Endothelial cell of umbilical vein (primary cell): Measurements from ENCODE around the gene SORT1. TPM values are rescaled to one million over a fixed set of nuclear protein-coding genes. Genes with fewer than 3 reads are reported as not detected.

Source experiments
- BruUV-seq: library from RNA; stranded (reverse); fragments of 400-500 nt; replicated peaks from 2 replicates; lab custom pipeline; 2021; lab: Mats Ljungman, UMichigan
- CTCF ChIA-PET: fragments of 300-600, 350-600 bp; sonication (Branson Sonifier 250); formaldehyde crosslinking; loops from one replicate; lab custom pipeline; 2021; ENCODE audit warnings: antibody characterized with exemption, inconsistent platforms; lab: Charles Lee
- POLR2A ChIA-PET: fragments of 300-600, 350-600 bp; sonication (Branson Sonifier 250); formaldehyde crosslinking; loops from one replicate; lab custom pipeline; 2021; ENCODE audit warnings: antibody characterized with exemption, inconsistent platforms; lab: Charles Lee
- DNase-seq: peaks from one replicate; pipeline ENCODE4 v3.0.0-alpha.2; 2011; ENCODE audit warnings: low read depth, low spot score
- FAIRE-seq: peaks from 2 replicates; lab custom pipeline; 2011; peaks lifted over from hg19 to GRCh38; lab: Jason Lieb, UNC
- H2AFZ ChIP-seq: 2 replicates; pipeline ENCODE4 v1.6.0; 2012; ENCODE audit warnings: low read depth, low read length, control low read depth, inconsistent platforms
- H3K27ac ChIP-seq: 2 replicates; pipeline ENCODE4 v1.5.1; 2011; ENCODE audit warnings: low read depth, mild to moderate bottlenecking, control low read depth, low read length, moderate library complexity; ENCODE audit not compliant: insufficient read depth
- H3K27me3 ChIP-seq, 2 experiments: 2 replicates each; pipeline versions ENCODE4 v1.6.0 to v1.6.1; 2011; ENCODE audit warnings: low read length in 2 of 2, mixed read lengths in 1 of 2; ENCODE audit not compliant: control insufficient read depth in 2 of 2, insufficient read depth in 2 of 2
- H3K36me3 ChIP-seq, 2 experiments: 2 replicates in 1 of 2; 3 replicates in 1 of 2; pipeline ENCODE4 v1.5.1; 2011; ENCODE audit warnings: low read length in 2 of 2, mild to moderate bottlenecking in 1 of 2, moderate library complexity in 1 of 2; ENCODE audit not compliant: control insufficient read depth in 2 of 2, insufficient read depth in 2 of 2; ENCODE audit errors: extremely low read depth in 1 of 2
- H3K4me1 ChIP-seq: 3 replicates; pipeline ENCODE4 v1.5.1; 2011; ENCODE audit warnings: mild to moderate bottlenecking, low read length; ENCODE audit not compliant: control insufficient read depth, insufficient read depth; ENCODE audit errors: extremely low read depth
- H3K4me2 ChIP-seq: 2 replicates; pipeline ENCODE4 v1.6.1; 2011; ENCODE audit warnings: low read length, control low read depth, mixed read lengths; ENCODE audit not compliant: insufficient read depth
- H3K4me3 ChIP-seq, 3 experiments: fragments of 200-600 bp in 1 of 3; sonication (generic), shearing (Covaris generic) in 1 of 3; replicated peaks in 1 of 3; 2 replicates each; pipeline ENCODE4 v1.5.1; 2011 to 2016; ENCODE audit warnings: control low read depth in 3 of 3, low read length in 3 of 3, mild to moderate bottlenecking in 2 of 3, inconsistent platforms in 1 of 3, low read depth in 1 of 3, moderate library complexity in 1 of 3; ENCODE audit not compliant: insufficient read depth in 1 of 3
- H3K79me2 ChIP-seq: 2 replicates; pipeline ENCODE4 v1.6.0; 2012; ENCODE audit warnings: low read length, inconsistent platforms; ENCODE audit not compliant: control insufficient read depth, insufficient read depth
- H3K9ac ChIP-seq: replicated peaks from 2 replicates; pipeline ENCODE3; 2011; ENCODE audit warnings: low read length, control low read depth; ENCODE audit not compliant: insufficient read depth; ENCODE audit errors: extremely low read depth
- H3K9me1 ChIP-seq: replicated peaks from 3 replicates; pipeline ENCODE4 v1.6.0; 2011; ENCODE audit warnings: mild to moderate bottlenecking, low read length; ENCODE audit not compliant: control insufficient read depth, insufficient read depth; ENCODE audit errors: extremely low read depth
- H3K9me3 ChIP-seq: replicated peaks from 2 replicates; pipeline ENCODE4 v1.5.1; 2012; ENCODE audit warnings: low read length, inconsistent platforms; ENCODE audit not compliant: control insufficient read depth, insufficient read depth
- H4K20me1 ChIP-seq: replicated peaks from 2 replicates; pipeline ENCODE3; 2011; ENCODE audit warnings: mild to moderate bottlenecking, low read length; ENCODE audit not compliant: control insufficient read depth, insufficient read depth; ENCODE audit errors: extremely low read depth
- EZH2 ChIP-seq: IDR thresholded peaks from 2 replicates; pipeline ENCODE4 v1.6.1; 2012; ENCODE audit warnings: borderline replicate concordance, low read depth, mild to moderate bottlenecking, moderate library complexity, low read length, inconsistent platforms; ENCODE audit not compliant: severe bottlenecking
- FOS ChIP-seq: IDR thresholded peaks from 2 replicates; pipeline ENCODE4 v1.6.1; 2011; ENCODE audit warnings: mild to moderate bottlenecking, low read length, moderate library complexity, borderline replicate concordance; ENCODE audit not compliant: insufficient read depth
- GATA2 ChIP-seq: IDR thresholded peaks from 2 replicates; pipeline ENCODE4 v1.7.0; 2011; ENCODE audit warnings: low read depth, mild to moderate bottlenecking, moderate library complexity, mixed read lengths, low read length; ENCODE audit not compliant: insufficient read length, insufficient read depth
- JUN ChIP-seq: IDR thresholded peaks from 2 replicates; pipeline ENCODE4 v1.6.1; 2011; ENCODE audit warnings: borderline replicate concordance, low read depth; ENCODE audit not compliant: insufficient read length, insufficient read depth
- MAX ChIP-seq: IDR thresholded peaks from 2 replicates; pipeline ENCODE4 v1.6.1; 2011; ENCODE audit not compliant: insufficient read depth, insufficient read length
- MYC ChIP-seq: IDR thresholded peaks from one replicate; pipeline ENCODE4 v1.6.1; 2011; ENCODE audit warnings: mild to moderate bottlenecking, low read depth, low read length
- POLR2A ChIP-seq: IDR thresholded peaks from 2 replicates; pipeline ENCODE4 v1.6.1; 2012; ENCODE audit warnings: low read depth, mild to moderate bottlenecking, control low read depth, low read length
- POLR2AphosphoS5 ChIP-seq: IDR thresholded peaks from 2 replicates; pipeline ENCODE4 v1.6.1; 2012; ENCODE audit warnings: low read depth, mild to moderate bottlenecking, control low read depth, low read length, moderate library complexity; ENCODE audit not compliant: insufficient read depth
- dilution Hi-C: fragments of 300-500 bp; cut with MboI; formaldehyde crosslinking; loops from one replicate; pipeline ENCODE4 v1.15.0; 2019; ENCODE audit warnings: low sequenced_read_pairs; ENCODE audit not compliant: extremely low pct_ligation_motif_present
- intact Hi-C: fragments of 100-400 bp; cut with micrococcal nuclease; formaldehyde crosslinking; loops from one replicate; pipeline ENCODE4 v1.10.0; 2022
- polyA plus RNA-seq, 4 experiments: library from polyadenylated mRNA; depleted of rRNA in 3 of 4; stranded (reverse) in 3 of 4; unstranded in 1 of 4; fragments of >200 nt; gene quantifications; 2 replicates each; pipeline versions ENCODE4 v1.2.1 to v1.2.3, GENCODE V29; 2011 to 2012; ENCODE audit warnings: missing spikeins in 1 of 4
- total RNA-seq: library from RNA; stranded (reverse); gene quantifications from 2 replicates; pipeline ENCODE4 v1.2.3, GENCODE V29; 2021
- TF ChIP-seq, protein P1 (sequence below), 2 donors: IDR thresholded peaks; 1 replicate in 1 of 2; 2 replicates in 1 of 2; pipeline ENCODE4 v1.5.1; 2011; ENCODE audit warnings: low read length in 2 of 2, mild to moderate bottlenecking in 2 of 2, moderate library complexity in 2 of 2, control low read depth in 1 of 2, inconsistent platforms in 1 of 2, low read depth in 1 of 2; ENCODE audit not compliant: insufficient read depth in 1 of 2; ENCODE audit errors: extremely low read depth in 1 of 2

The SORT1 gene
- total and polyA plus RNA-seq, 2 donors (not counting 3 experiments of a cell fraction or from before 2014, with no cell fraction given) = 6.8 to 17.8 TPM

DNA sequence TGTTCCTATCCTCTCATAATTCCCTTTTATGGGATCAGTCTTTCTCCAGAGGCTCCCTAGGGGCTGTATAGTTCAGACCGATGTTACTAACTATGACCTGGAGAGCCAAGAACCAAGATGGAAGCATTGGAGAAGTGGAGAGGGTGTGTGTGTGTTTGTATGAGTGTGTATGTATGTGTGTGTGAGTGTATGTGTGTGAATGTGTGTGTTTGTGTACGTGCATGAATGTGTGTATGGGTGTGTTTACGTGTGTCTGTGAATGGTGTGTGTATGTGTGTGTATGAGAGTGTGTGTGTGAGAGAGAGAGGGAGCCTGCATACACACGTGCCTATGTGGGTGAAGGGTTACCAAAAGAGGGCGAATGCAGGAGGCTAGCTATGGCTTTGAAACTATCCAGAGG is 95.8 kb downstream of the SORT1 start:
- TF ChIP-seq FOS (no peak), JUN (no peak), MAX (no peak), GATA2 (no peak), EZH2 (no peak), POLR2A (no peak), MYC (no peak), POLR2AphosphoS5 (no peak)
- TF ChIP-seq, protein P1, sequence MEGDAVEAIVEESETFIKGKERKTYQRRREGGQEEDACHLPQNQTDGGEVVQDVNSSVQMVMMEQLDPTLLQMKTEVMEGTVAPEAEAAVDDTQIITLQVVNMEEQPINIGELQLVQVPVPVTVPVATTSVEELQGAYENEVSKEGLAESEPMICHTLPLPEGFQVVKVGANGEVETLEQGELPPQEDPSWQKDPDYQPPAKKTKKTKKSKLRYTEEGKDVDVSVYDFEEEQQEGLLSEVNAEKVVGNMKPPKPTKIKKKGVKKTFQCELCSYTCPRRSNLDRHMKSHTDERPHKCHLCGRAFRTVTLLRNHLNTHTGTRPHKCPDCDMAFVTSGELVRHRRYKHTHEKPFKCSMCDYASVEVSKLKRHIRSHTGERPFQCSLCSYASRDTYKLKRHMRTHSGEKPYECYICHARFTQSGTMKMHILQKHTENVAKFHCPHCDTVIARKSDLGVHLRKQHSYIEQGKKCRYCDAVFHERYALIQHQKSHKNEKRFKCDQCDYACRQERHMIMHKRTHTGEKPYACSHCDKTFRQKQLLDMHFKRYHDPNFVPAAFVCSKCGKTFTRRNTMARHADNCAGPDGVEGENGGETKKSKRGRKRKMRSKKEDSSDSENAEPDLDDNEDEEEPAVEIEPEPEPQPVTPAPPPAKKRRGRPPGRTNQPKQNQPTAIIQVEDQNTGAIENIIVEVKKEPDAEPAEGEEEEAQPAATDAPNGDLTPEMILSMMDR (IDR thresholded peaks at IDR 0.05; ENCODE audit: extremely low read depth in 1 of 2, insufficient read depth in 1 of 2, low read depth in 1 of 2, low read length in 2 of 2) = no peak
- H3K79me2 ChIP-seq = no peaks in the 10 kb centered on the region
- dilution Hi-C loops (no loop called here), intact Hi-C loops (no loop called here)
- no peak overlapping the region for H2AFZ ChIP-seq
- DNase-seq (no peak), FAIRE-seq (no peak)
- no TSS peak for BruUV-seq
- H3K27ac ChIP-seq = no peak overlapping the region
- no peak overlapping the region for H3K4me2 ChIP-seq
- H3K27me3 ChIP-seq = peaks cover 9% of the 10 kb centered on the region in 2 experiments
- H3K4me1 ChIP-seq = no peaks in the 10 kb centered on the region
- POLR2A ChIA-PET = no interaction called here
- H3K9me3 ChIP-seq = no peaks in the 10 kb centered on the region
- H3K9me1 ChIP-seq = no peaks in the 10 kb centered on the region
- H4K20me1 ChIP-seq = no peaks in the 10 kb centered on the region
- CTCF ChIA-PET = no interaction called here
- H3K9ac ChIP-seq = no peak overlapping the region
- H3K36me3 ChIP-seq = no peaks in the 10 kb centered on the region
- no peak overlapping the region for H3K4me3 ChIP-seq
